GM19328 (cell line): ENCODE measurements around the gene TMEM151B.

Experiments used
- ATAC-seq: cut with Tn5 transposase; IDR thresholded peaks from one replicate; pipeline ENCODE4 v1.9.1; 2021; ENCODE audit warnings: mild to moderate bottlenecking, moderate library complexity; ENCODE audit not compliant: unreplicated experiment

TMEM151B gene

GRCh38 chr6:44356487-44356886, 86.2 kb downstream of the TMEM151B start:
- ATAC-seq: no peak
